ENCODE results near the gene TTC14.

- TF ChIP-seq SUZ12 (IDR thresholded peaks at IDR 0.05; ENCODE audit: extremely low read depth, insufficient read depth, insufficient read length): no peak
- TF ChIP-seq YY1 (IDR thresholded peaks at IDR 0.05; ENCODE audit: insufficient read depth, insufficient read length): no peak
Measured at GRCh38 chr3:180646187-180646790, 44.3 kb downstream of the TTC14 start.
